CD4-positive, alpha-beta T cell treated with Interleukin-1 beta for 1 hour (primary cell): ENCODE data around the gene PRR15L.
"Not testable (repeated sequence)": the region's sequence is repeated elsewhere in the genome, so short reads cannot be mapped to it uniquely, and the experiment has no call there.

ENCODE experiments used
- DNase-seq, 2 donors: peaks; one replicate each; pipeline ENCODE4 v3.0.0-alpha.2; 2020 to 2022

PRR15L gene

GRCh38 chr17:47929218-47930000 lies 28.3 kb downstream of the PRR15L start:
- DNase-seq: no peak

GRCh38 chr17:47928415-47928814 lies 29.3 kb downstream of the PRR15L start:
- DNase-seq: no peak

- DNase-seq: no peak
These were observed 29.8 kb downstream of the PRR15L start for GRCh38 chr17:47927821-47928400.

GRCh38 chr17:47925678-47925988 lies 32.0 kb downstream of the PRR15L start:
- DNase-seq: no peak

GRCh38 chr17:47924785-47925677 lies 32.7 kb downstream of the PRR15L start:
- DNase-seq: no peak

- not testable (repeated sequence) for DNase-seq
These were observed 37.8 kb downstream of the PRR15L start for GRCh38 chr17:47919889-47920288.

GRCh38 chr17:47918991-47919390 lies 38.7 kb downstream of the PRR15L start:
- DNase-seq: no peak

GRCh38 chr17:47918006-47918405 lies 39.7 kb downstream of the PRR15L start:
- no peak for DNase-seq

GRCh38 chr17:47917581-47917980 lies 40.1 kb downstream of the PRR15L start:
- no peak for DNase-seq

GRCh38 chr17:47916489-47917208 lies 41.0 kb downstream of the PRR15L start:
- no peak for DNase-seq

- no peak for DNase-seq
These were observed 41.8 kb downstream of the PRR15L start for GRCh38 chr17:47915776-47916398.

GRCh38 chr17:47914306-47914948 lies 43.3 kb downstream of the PRR15L start:
- no peak for DNase-seq

- DNase-seq: no peak
These were observed 44.6 kb downstream of the PRR15L start for GRCh38 chr17:47913050-47913449.

- no peak for DNase-seq
These were observed 49.6 kb downstream of the PRR15L start for GRCh38 chr17:47907932-47908562.

- DNase-seq: no peak
These were observed 51.2 kb downstream of the PRR15L start for GRCh38 chr17:47906443-47906842.

GRCh38 chr17:47905221-47905733 lies 52.4 kb downstream of the PRR15L start:
- no peak for DNase-seq

- no peak for DNase-seq
These were observed 55.5 kb downstream of the PRR15L start for GRCh38 chr17:47902039-47902744.
